SK-N-SH (cell line): ENCODE data around the gene STRN3. TPM values are rescaled to one million over a fixed set of nuclear protein-coding genes. Genes with fewer than 3 reads are reported as not detected.
"Not testable (repeated sequence)": the region's sequence is repeated elsewhere in the genome, so short reads cannot be mapped to it uniquely, and the experiment has no call there.

Experiments
- CTCF ChIA-PET: fragments of 300-600, 350-600 bp; formaldehyde crosslinking; extraction: SDS; loops from one replicate; lab custom pipeline; 2021; lab: Yijun Ruan, JAX
- POLR2A ChIA-PET: fragments of 350-600 bp; sonication (Branson Sonifier 250); formaldehyde crosslinking; extraction: SDS; loops from one replicate; lab custom pipeline; 2020; ENCODE audit warnings: antibody characterized with exemption, inconsistent platforms; lab: Yijun Ruan, JAX
- DNase-seq: peaks from one replicate; pipeline ENCODE4 v3.0.0; 2012
- H2AFZ ChIP-seq: fragments of 200-600 bp; sonication (generic); 2 replicates; pipeline ENCODE4 v1.8.1; 2016; ENCODE audit warnings: antibody characterized with exemption, mild to moderate bottlenecking, low read depth
- H3F3A ChIP-seq: fragments of 200-600 bp; sonication (generic); replicated peaks from 2 replicates; pipeline ENCODE3; 2016; ENCODE audit warnings: antibody characterized with exemption, mild to moderate bottlenecking; ENCODE audit not compliant: insufficient read depth
- H3K27ac ChIP-seq, 2 experiments: fragments of 200-500 bp in 1 of 2; fragments of 200-600 bp in 1 of 2; sonication (Bioruptor generic) in 1 of 2; sonication (generic), shearing (Covaris generic) in 1 of 2; 2 replicates each; pipeline versions ENCODE4 v1.5.1 to v1.6.1; 2014 to 2016; ENCODE audit warnings: low read depth in 2 of 2, inconsistent platforms in 1 of 2, low read length in 1 of 2, mild to moderate bottlenecking in 1 of 2, mixed read lengths in 1 of 2
- H3K27me3 ChIP-seq: fragments of 200-600 bp; sonication (generic), shearing (Covaris generic); 2 replicates; pipeline ENCODE4 v1.6.1; 2016; ENCODE audit warnings: mixed run types; ENCODE audit not compliant: insufficient read depth
- H3K36me3 ChIP-seq, 2 experiments: fragments of 200-500 bp in 1 of 2; fragments of 200-600 bp in 1 of 2; sonication (Bioruptor generic) in 1 of 2; sonication (generic) in 1 of 2; replicated peaks in 1 of 2; 2 replicates each; pipeline versions ENCODE3 to v1.5.1; 2014 to 2016; ENCODE audit warnings: low read length in 1 of 2, mild to moderate bottlenecking in 1 of 2; ENCODE audit not compliant: insufficient read depth in 2 of 2, control insufficient read depth in 1 of 2
- H3K4me1 ChIP-seq, 2 experiments: fragments of 200-500 bp in 1 of 2; fragments of 200-600 bp in 1 of 2; sonication (Bioruptor generic) in 1 of 2; sonication (generic), shearing (Covaris generic) in 1 of 2; 2 replicates each; pipeline versions ENCODE4 v1.5.1 to v1.6.1; 2014 to 2016; ENCODE audit warnings: low read depth in 1 of 2, low read length in 1 of 2, mixed run types in 1 of 2; ENCODE audit not compliant: insufficient read depth in 2 of 2, control insufficient read depth in 1 of 2
- H3K4me2 ChIP-seq: fragments of 200-600 bp; sonication (generic), shearing (Covaris generic); 2 replicates; pipeline ENCODE4 v1.6.1; 2017; ENCODE audit warnings: mixed run types
- H3K4me3 ChIP-seq, 2 experiments: fragments of 200-500 bp in 1 of 2; fragments of 200-600 bp in 1 of 2; sonication (Bioruptor generic) in 1 of 2; sonication (generic), shearing (Covaris generic) in 1 of 2; 2 replicates each; pipeline versions ENCODE4 v1.5.1 to v1.8.1; 2014 to 2016; ENCODE audit warnings: low read depth in 2 of 2, inconsistent platforms in 1 of 2, low read length in 1 of 2, mild to moderate bottlenecking in 1 of 2, mixed read lengths in 1 of 2, moderate library complexity in 1 of 2
- H3K79me2 ChIP-seq: fragments of 200-600 bp; sonication (generic); 2 replicates; pipeline ENCODE4 v1.8.1; 2017; ENCODE audit warnings: mild to moderate bottlenecking; ENCODE audit not compliant: insufficient read depth
- H3K9ac ChIP-seq: fragments of 200-600 bp; sonication (generic); 2 replicates; pipeline ENCODE4 v1.6.1; 2017; ENCODE audit warnings: mixed run types
- H3K9me2 ChIP-seq: fragments of 200-600 bp; sonication (generic); 2 replicates; pipeline ENCODE4 v1.6.1; 2017; ENCODE audit warnings: mixed run types
- H3K9me3 ChIP-seq: fragments of 200-600 bp; sonication (generic); 2 replicates; pipeline ENCODE4 v1.6.1; 2017; ENCODE audit warnings: mixed run types, mild to moderate bottlenecking, moderate library complexity
- H4K20me1 ChIP-seq: fragments of 200-600 bp; sonication (generic); 2 replicates; pipeline ENCODE4 v1.6.1; 2017; ENCODE audit warnings: mild to moderate bottlenecking, mixed run types; ENCODE audit not compliant: insufficient read depth
- CTCF ChIP-seq: fragments of 200-600 bp; sonication (generic); IDR thresholded peaks from 2 replicates; pipeline ENCODE4 v1.6.1; 2017; ENCODE audit warnings: antibody characterized with exemption, mild to moderate bottlenecking, moderate library complexity
- EP300 ChIP-seq, 2 experiments: IDR thresholded peaks; 2 replicates each; pipeline versions ENCODE4 v1.4.0 to v1.6.1; 2012; ENCODE audit warnings: borderline replicate concordance in 1 of 2, low read depth in 1 of 2, low read length in 1 of 2
- EZH2phosphoT487 ChIP-seq: fragments of 200-600 bp; sonication (generic); IDR thresholded peaks from 2 replicates; pipeline ENCODE4 v1.6.1; 2017; ENCODE audit warnings: low read depth, mixed run types, mild to moderate bottlenecking, antibody characterized with exemption, moderate library complexity, borderline replicate concordance
- GABPA ChIP-seq: IDR thresholded peaks from 2 replicates; pipeline ENCODE4 v1.4.0; 2012; ENCODE audit warnings: low read depth, mild to moderate bottlenecking
- GATA2 ChIP-seq: sonication (generic); formaldehyde crosslinking; IDR thresholded peaks from 2 replicates; pipeline ENCODE4 v1.5.0; 2020; ENCODE audit warnings: mild to moderate bottlenecking, missing genetic modification reagents
- IRF3 ChIP-seq: fragments of 150-350 bp; IDR thresholded peaks from 2 replicates; pipeline ENCODE4 v1.6.1; 2016; ENCODE audit warnings: mild to moderate bottlenecking, low read depth, low read length
- REST ChIP-seq: IDR thresholded peaks from 2 replicates; pipeline ENCODE4 v1.6.1; 2012; ENCODE audit warnings: mild to moderate bottlenecking, low read depth, low read length, moderate library complexity
- SIN3A ChIP-seq: IDR thresholded peaks from 2 replicates; pipeline ENCODE4 v1.6.1; 2012; ENCODE audit warnings: low read depth, mild to moderate bottlenecking, low read length, moderate library complexity, borderline replicate concordance
- TEAD4 ChIP-seq: IDR thresholded peaks from 2 replicates; pipeline ENCODE4 v1.4.0; 2012; ENCODE audit warnings: mild to moderate bottlenecking, borderline replicate concordance; ENCODE audit not compliant: insufficient read depth
- ZBTB33 ChIP-seq: IDR thresholded peaks from 2 replicates; pipeline ENCODE4 v1.4.0; 2012; ENCODE audit warnings: low read depth, borderline replicate concordance
- WGBS: methylation state at CpG from one replicate; pipeline ENCODE4 v1.1.6; 2017; ENCODE audit warnings: low lambda C conversion rate; 5-methylcytosine and 5-hydroxymethylcytosine counted together
- polyA plus RNA-seq, 3 experiments: library from polyadenylated mRNA; depleted of rRNA; stranded (reverse); fragments of >200 nt; gene quantifications; 2 replicates each; pipeline ENCODE4 v1.2.3, GENCODE V29; 2012

STRN3 gene
- polyA plus RNA-seq, 1 of the 3 experiments (the other 2 are of a cell fraction) = 7.2 TPM

- no peak for TF ChIP-seq SIN3A
- no peak for TF ChIP-seq REST
These were observed 19.4 kb upstream of the STRN3 start (continued) for GRCh38 chr14:31045501-31046080.

- POLR2A ChIA-PET = no interaction called here
- no peaks in the 10 kb centered on the region for H3F3A ChIP-seq
- no peaks in the 10 kb centered on the region for H3K36me3 ChIP-seq
- H4K20me1 ChIP-seq = no peaks in the 10 kb centered on the region
- H3K4me1 ChIP-seq = no peaks in the 10 kb centered on the region
- H3K27me3 ChIP-seq = no peaks in the 10 kb centered on the region
- TF ChIP-seq GATA2 (CRISPR knock-in tag) (no peak), CTCF (no peak), ZBTB33 (no peak), IRF3 (no peak), TEAD4 (no peak), EZH2phosphoT487 (no peak), EP300 (IDR thresholded peaks at IDR 0.05; ENCODE audit: borderline replicate concordance in 1 of 2, low read depth in 1 of 2, low read length in 1 of 2) (no peak), GABPA (no peak)
- WGBS = 77% methylated on average over 3 of the region's 3 CpGs
- H3K4me2 ChIP-seq = no peak overlapping the region
- H3K9me2 ChIP-seq = no peaks in the 10 kb centered on the region
- DNase-seq = no peak
- no peaks in the 10 kb centered on the region; the same call in 1 of the 2 replicates for H3K79me2 ChIP-seq
- CTCF ChIA-PET = interaction anchor here (0.6 to 0.8 kb wide), 3 partner anchors 30 to 439 kb away, joined by 3 read pairs; no protein-coding TSS in a partner anchor
- H3K27ac ChIP-seq = no peak overlapping the region
- H3K4me3 ChIP-seq = no peak overlapping the region
- H3K9me3 ChIP-seq = no peaks in the 10 kb centered on the region
- H2AFZ ChIP-seq = 0 out of 2 replicates have a peak overlapping the region, but pooled peaks have one; percentile 3
- H3K9ac ChIP-seq = no peak overlapping the region
These were observed 17.2 kb upstream of the STRN3 start for GRCh38 chr14:31043379-31043778.

GRCh38 chr14:31042893-31043292, 16.7 kb upstream of the STRN3 start:
- H2AFZ ChIP-seq = 0 out of 2 replicates have a peak overlapping the region, but pooled peaks have one; percentile 3
- H3K9me3 ChIP-seq, H3K27ac ChIP-seq, H4K20me1 ChIP-seq, H3K4me3 ChIP-seq, H3K27me3 ChIP-seq, H3K79me2 ChIP-seq, POLR2A ChIA-PET, H3K36me3 ChIP-seq, H3K4me2 ChIP-seq, DNase-seq, H3K4me1 ChIP-seq, H3K9ac ChIP-seq, H3K9me2 ChIP-seq, H3F3A ChIP-seq: not testable (repeated sequence)
- WGBS = 93% methylated on average over 10 of the region's 10 CpGs
- CTCF ChIA-PET = interaction anchor here (0.6 to 0.8 kb wide), 2 partner anchors 31 to 439 kb away, joined by 3 read pairs; no protein-coding TSS in a partner anchor
